PFSK-1 (cell line): ENCODE results near the gene UBD.

Source experiments
- FOXP2 ChIP-seq: optimal IDR thresholded peaks from 2 replicates; pipeline ENCODE3; 2011; ENCODE audit warnings: borderline replicate concordance, control low read depth, inconsistent platforms; ENCODE audit not compliant: insufficient read depth; ENCODE audit errors: extremely low read length, extremely low read depth
- POLR2AphosphoS5 ChIP-seq: IDR thresholded peaks from 2 replicates; pipeline ENCODE4 v1.6.1; 2012; ENCODE audit warnings: low read depth, mild to moderate bottlenecking, control low read depth, low read length, moderate library complexity
- REST ChIP-seq, 2 experiments: IDR thresholded peaks; 2 replicates each; pipeline versions ENCODE4 v1.6.1 to v1.8.0; 2011 to 2012; ENCODE audit warnings: low read depth in 2 of 2, low read length in 2 of 2, control low read depth in 1 of 2, inconsistent platforms in 1 of 2, mild to moderate bottlenecking in 1 of 2, moderate library complexity in 1 of 2; ENCODE audit not compliant: insufficient read depth in 1 of 2
- SIN3A ChIP-seq: IDR thresholded peaks from 2 replicates; pipeline ENCODE4 v1.6.1; 2012; ENCODE audit warnings: mild to moderate bottlenecking, low read length, moderate library complexity, borderline replicate concordance; ENCODE audit not compliant: insufficient read depth
- TAF1 ChIP-seq: IDR thresholded peaks from 2 replicates; pipeline ENCODE4 v1.6.1; 2012; ENCODE audit warnings: low read length, control low read depth, borderline replicate concordance; ENCODE audit not compliant: insufficient read depth

The UBD gene

GRCh38 chr6:29564875-29565274 lies 5.3 kb upstream of the UBD start:
- TF ChIP-seq TAF1 (no peak), FOXP2 (no peak), POLR2AphosphoS5 (no peak), SIN3A (no peak), REST (IDR thresholded peaks at IDR 0.05; ENCODE audit: insufficient read depth in 1 of 2, low read depth in 2 of 2, low read length in 2 of 2) (no peak)

DNA sequence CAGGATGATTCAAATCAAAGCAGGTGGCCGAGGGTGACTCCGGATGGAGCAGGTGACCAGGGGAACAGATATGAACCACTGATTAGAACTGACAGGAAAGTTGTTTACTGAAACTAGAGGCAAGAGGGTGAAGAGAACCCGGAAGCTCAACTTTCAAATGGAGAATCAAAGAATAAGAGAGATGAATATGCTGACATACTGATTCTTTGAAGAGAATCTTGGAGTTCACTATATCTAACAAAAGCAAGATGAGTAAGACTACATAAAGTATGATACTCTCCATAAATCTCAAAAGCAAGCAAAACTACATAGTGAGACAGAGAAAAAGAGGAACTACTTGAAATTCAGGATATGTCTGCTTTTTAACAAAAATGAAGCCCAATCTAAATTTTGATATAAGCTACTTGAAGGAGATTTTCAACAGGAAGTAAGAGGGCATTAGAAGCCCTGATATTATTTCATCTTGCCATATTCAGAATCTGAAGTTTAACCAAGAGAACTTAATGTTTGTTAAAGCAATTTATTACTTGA lies 4.0 kb upstream of the UBD start:
- no peak for TF ChIP-seq REST (IDR thresholded peaks at IDR 0.05; ENCODE audit: insufficient read depth in 1 of 2, low read depth in 2 of 2, low read length in 2 of 2)
- TF ChIP-seq SIN3A, result no peak
- TF ChIP-seq POLR2AphosphoS5, result no peak
- TF ChIP-seq TAF1, result no peak
- TF ChIP-seq FOXP2, result no peak

DNA sequence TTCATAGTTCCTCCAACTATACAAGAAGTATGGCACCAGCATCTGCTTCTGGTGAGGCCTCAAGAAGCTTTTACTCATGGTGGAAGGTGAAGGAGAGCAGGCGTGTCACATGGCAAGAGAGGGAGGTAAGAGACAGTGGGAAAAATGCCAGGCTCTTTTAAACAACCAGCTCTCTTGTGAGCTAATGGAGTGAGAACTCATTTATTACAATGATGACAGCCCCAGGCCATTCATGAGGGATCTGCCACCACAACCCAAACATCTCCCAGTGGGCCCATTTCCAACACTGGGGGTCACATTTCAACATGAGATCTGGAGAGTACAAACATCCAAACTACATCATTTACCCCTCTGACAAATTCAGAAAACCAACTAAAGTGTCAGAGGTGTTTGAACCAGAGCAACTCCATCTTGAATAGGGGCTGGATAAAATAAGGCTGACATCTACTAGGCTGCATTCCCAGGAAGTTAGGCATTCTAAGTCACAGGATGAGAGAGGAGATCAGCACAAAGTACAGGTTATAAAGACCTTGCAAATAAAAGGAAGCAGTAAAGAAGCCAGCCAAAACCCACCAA lies 2.2 kb upstream of the UBD start:
- TF ChIP-seq SIN3A (no peak), POLR2AphosphoS5 (no peak), FOXP2 (no peak), TAF1 (no peak), REST (IDR thresholded peaks at IDR 0.05; ENCODE audit: insufficient read depth in 1 of 2, low read depth in 2 of 2, low read length in 2 of 2) (no peak)

GRCh38 chr6:29561091-29561490 lies 1.6 kb upstream of the UBD start:
- TF ChIP-seq POLR2AphosphoS5 (no peak), TAF1 (no peak), REST (IDR thresholded peaks at IDR 0.05; ENCODE audit: insufficient read depth in 1 of 2, low read depth in 2 of 2, low read length in 2 of 2) (no peak), FOXP2 (no peak), SIN3A (no peak)
